HG02798 (cell line): Measurements from ENCODE around the gene IQGAP2.

Experiments used
- ATAC-seq: cut with Tn5 transposase; IDR thresholded peaks from one replicate; pipeline ENCODE4 v1.9.1; 2021; ENCODE audit warnings: mild to moderate bottlenecking; ENCODE audit not compliant: unreplicated experiment, poor library complexity

The IQGAP2 gene

DNA sequence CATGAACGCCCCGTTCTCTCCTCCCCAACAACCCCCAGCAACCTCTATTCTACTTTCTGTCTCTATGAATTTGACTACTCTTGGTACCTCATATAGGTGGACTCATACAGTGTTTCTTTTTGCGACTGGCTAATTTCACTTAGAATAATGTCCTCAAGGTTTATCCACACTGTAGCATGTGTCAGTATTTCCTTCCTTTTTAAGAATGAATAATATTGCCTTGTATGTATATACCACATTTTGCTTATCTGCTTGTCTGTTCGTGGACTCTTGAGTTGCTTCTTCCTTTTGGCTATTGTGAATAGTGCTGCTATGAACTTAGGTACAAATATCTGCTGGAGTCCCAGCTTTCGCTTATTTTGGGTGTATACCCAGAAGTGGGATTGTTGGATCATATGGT, 42.7 kb downstream of the IQGAP2 start:
- ATAC-seq = no peak

DNA sequence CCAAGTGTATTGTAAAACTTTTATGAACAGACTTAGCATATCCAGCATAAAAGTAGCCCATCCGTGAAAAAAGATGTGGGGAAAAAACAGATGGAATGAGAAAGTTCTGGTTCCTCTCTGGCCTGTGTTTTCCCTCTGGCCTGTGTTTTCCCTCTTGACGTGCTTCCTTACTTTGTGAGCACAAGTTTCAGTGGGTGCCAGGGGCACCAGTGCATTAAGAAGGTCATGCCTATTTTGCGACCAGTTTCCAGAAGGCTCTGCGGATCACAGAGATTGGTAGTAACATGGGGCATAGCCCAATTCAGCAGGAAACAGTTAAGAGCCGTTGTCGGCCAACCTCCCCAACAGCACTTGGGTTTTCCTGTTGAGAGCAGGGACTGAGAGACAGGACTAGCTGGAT, 43.7 kb downstream of the IQGAP2 start:
- no peak for ATAC-seq

GRCh38 chr5:76449606-76450005, 46.5 kb downstream of the IQGAP2 start:
- no peak for ATAC-seq

GRCh38 chr5:76450054-76450453, 47.0 kb downstream of the IQGAP2 start:
- no peak for ATAC-seq

DNA sequence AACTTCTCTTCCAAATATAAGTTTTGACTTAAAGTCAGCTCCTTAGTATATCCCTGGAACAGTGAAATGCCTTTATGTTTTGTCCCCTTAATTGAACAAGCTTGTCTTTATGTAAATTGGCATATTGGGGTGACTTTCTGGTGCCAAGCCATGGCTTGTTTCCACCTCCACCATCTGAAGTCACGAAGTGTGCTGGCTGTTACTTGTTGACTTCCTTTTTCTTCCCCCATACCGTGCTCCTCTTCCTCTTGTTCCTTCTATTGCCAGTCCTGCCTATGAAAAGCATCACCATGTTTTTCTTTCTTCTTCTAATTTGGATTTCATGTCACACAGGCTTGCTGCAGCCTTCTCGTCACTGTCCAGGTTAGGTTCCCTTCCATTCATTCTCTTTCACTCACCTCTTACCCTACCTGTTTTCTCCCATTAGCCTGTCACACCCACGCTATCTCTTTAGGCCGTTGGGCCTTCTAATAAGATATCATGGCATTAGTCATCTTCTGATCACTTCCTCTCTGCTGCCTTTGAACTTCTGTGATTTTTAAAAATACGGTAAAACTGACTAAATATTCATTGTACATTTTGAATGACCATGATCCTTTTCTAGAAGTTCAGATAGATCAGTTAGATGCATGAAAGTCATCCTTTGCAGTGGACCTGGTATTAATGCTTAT, 48.1 kb downstream of the IQGAP2 start:
- ATAC-seq = no peak

DNA sequence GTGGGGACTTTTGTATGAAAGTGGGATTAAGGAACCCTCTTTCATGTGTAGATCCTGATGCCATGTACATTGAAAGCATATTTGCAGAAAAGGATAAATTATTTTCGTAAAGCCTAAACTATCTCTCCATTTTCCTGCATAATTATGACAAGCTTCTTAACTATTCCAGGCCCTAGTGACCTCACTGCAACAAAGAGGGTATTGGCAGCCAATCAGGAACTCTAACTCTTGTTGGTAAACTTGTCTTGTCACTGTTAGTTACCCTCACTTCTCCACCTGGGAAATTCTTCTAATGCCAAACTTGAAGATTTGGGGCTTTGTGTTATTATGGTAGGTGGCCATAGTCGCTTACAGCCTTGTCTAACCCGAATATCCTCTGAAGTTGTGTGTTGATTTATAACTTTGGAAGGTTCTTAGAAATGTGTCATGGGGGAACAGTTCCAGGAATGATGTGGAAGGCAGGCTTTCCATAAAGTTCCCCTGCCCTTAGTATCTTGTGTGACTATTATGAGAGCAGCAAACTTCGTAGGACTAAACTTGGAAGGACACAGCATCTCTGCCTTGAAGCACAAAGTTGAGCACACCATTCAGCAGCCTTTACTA, 52.5 kb downstream of the IQGAP2 start:
- no peak for ATAC-seq

GRCh38 chr5:76456258-76456657, 53.2 kb downstream of the IQGAP2 start:
- ATAC-seq = no peak

DNA sequence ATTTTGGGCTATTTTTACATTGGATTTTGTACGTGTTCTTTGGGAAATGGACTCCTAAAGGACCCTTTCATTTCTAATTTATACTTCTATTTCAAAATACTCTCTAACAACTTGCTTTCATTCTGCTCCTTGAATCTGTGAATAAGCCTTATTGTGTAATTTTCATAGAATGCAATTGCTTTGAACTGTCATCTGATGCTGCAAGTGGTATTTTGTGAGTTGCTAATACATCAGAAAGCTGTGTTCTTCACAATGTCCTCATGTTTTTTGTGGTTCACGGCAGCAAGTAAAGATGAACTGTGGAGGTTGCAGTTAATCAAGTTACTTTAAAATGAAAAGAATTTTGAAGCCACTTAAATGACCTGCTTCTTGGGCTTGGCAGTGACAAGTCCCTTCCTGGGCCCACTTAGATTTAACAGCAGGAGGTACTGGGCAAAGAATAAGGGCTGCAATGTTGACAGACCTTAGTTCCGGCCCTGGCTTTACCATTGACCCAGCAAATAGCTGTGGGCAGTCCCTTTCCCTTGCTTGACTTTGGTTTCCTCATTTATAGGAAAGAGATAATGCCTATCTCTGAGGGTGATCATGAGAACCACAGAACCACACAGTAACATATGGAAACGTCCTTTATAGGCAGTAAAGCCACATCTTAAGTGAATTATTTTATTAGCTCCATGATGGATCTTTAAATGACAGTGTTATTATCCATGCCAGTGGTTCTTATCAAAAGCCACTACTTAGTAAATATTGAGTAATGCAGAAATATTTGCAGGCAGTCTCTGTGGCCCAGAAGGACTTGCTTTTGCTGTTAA, 54.8 kb downstream of the IQGAP2 start:
- no peak for ATAC-seq

- ATAC-seq = no peak
These were observed 55.4 kb downstream of the IQGAP2 start for GRCh38 chr5:76458486-76458830.

DNA sequence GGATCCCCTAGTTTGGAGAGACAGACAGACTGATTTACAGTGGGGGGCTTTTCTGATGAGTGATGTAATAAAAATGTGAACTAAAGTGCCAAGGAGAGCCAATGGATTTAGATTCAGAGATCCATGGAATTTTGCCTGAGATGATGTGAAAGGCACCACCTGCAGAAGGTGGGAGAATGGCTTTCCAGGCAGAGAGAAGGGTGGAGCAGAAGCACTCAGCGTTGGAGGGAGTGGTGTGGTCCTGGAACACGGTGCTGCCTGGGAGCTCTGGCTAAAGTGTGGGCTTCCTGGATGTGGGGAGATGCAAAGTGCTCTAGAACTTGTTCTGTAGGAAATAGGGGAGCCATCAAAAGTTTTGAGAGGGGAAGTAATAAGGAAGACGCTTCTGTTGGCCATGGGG, 57.0 kb downstream of the IQGAP2 start:
- no peak for ATAC-seq

- no peak for ATAC-seq
These were observed 59.1 kb downstream of the IQGAP2 start for GRCh38 chr5:76462097-76462667.

DNA sequence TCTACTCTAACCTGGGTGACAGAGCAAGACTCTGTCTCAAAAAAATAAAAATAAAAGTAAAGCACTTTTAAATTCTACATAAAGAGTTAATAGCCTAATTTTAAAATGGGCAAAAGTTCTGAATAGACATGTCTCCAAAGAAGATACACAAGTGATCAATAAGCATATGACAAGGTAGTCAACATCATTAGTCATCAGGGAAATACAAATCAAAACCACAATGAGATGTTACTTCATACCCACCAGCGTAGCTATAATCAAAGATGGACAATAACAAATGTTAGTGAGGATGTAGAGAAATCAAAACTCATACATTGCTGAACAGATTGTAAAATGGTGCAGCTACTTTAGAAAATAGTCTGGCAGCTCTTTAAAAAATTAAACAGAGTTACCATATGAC, 64.1 kb downstream of the IQGAP2 start:
- no peak for ATAC-seq

DNA sequence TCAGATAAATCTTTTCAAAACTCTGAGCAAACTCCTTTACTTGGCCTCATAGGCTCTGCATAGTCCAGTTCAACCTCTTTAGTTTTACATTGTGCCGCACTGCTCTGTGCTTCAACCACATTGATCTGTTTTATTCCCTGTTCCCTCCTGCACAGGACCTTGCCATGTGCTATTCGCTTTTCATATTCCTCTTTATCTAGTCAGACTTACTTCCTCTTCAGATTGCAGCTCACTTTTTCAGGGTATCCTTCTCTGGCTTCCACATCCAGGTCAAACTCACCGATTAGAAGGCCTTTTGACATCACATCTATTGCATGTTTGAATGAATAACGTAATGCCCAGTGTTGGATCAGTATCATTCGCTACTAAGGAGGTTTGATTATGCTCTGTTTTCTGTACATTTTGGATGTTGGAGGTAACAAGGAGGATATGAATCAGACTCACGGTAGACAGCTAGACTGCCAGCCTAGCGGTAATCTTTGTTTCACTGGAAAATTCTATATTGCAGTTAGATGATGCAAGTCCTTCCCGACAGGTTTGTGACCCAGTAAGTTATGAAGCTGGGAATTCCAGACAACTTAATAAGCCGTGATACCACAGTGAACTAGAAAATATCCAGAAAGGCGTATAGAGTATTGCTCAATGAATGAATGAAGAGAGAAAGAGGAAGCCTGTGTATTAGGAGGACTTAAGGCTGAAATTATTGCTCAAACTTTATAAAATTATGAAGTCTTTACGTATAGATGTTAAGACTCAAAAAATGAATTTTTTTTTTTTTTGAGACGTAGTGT, 65.7 kb downstream of the IQGAP2 start:
- no peak for ATAC-seq

DNA sequence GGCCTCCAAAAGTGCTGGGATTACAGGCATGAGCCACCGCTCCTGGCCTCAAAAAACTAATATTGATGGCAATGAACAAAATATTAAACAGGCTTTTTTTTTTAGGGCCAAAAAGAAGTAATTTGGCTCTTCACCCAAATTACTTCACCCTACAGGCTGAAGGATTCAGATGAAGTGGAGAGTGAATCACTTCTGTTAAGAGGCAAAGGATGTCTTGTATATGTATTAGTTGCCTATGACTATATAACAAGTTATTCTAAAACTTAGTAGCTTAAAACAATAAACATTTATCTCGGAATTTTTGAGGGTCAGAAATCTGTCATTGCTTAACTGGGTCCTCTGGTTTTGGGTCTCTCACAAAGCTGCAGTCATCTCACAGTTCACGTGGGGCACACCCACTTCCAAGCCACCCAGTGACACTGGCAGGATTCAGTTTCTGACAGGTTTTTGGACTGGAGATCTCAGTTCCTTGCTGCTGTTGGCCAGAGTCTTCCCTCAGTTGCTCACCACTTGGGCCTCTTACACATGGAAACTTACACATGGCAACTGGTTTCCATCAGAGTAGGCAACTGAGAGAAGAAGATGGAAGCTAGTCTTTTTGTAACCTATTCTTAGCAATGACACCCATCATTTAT, 66.7 kb downstream of the IQGAP2 start:
- ATAC-seq = no peak

GRCh38 chr5:76470976-76471375, 67.9 kb downstream of the IQGAP2 start:
- ATAC-seq = no peak

DNA sequence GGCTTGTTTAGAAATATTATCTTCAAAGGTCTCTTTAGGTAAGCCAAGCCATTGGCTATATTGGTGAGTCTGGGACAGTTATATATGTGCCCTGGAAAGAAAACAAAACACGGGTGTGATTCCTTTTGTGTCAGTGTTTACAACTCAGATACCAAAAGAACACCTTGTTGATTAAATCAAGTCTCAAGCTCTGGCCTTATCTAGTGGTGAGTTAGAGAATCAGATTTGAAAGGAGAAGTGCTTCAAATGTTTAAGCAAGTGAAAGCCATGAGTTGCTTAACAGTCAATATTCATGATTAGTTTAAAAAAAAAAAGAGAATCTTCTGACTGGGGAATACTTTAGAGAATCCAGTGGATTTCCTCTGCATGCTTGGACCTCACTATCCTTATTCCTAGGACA, 68.3 kb downstream of the IQGAP2 start:
- ATAC-seq = no peak

DNA sequence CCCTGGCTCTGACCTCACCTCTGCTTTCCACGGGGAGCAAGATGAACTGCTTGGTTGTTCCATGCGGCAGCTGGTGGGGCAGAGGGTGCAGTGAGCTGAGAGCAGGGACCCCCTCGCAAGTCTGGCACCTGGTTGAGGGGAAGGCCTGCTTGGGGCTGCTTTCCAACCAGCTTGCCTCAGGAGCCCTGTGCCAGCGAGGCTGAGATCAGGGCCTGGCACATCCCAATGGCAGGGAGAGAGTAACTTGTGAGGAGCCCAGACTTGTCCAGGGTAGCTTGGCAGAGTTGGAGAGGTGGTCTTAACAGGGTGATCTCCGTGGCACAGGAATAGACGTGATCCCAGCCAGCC, 68.9 kb downstream of the IQGAP2 start:
- no peak for ATAC-seq

GRCh38 chr5:76472335-76473008, 69.4 kb downstream of the IQGAP2 start:
- no peak for ATAC-seq

DNA sequence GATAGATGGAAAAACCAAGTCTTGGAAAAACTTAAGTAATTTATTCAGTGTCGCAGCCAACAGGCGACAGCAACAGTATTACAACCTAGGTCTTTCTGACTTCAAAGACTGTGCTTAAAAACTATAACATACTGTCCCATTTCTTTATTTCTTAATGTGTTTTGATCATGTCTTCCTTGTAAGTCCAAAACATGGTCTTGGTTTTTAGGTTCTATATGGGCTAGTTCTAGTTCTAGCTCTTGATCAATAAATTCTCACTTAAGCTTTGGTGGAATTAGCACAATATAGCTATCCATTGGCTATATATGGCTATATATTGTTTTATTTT, 69.9 kb downstream of the IQGAP2 start:
- ATAC-seq = no peak

DNA sequence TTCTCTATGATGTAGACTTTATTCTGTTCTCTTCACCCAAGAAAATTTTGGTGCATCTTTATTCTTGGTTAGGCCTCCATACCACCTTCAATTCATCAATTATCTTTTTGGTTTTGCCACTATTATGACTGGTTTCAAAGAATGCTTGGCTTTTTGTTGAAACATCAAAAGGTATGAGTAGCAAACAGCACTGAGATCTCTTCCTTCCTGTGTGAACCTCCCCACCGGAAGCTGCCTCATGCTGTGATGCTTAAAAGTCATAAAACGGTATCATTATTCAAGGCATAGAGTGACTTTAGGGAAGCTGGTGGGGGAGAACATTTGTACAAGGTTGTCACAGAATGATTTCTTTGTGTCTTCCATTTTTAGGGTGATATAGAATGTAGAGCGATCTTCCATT, 70.6 kb downstream of the IQGAP2 start:
- no peak for ATAC-seq
